Gastrocnemius medialis (tissue), 4 donors: ENCODE results near the gene TMEM17. TPM values are rescaled to one million over a fixed set of nuclear protein-coding genes. Genes with fewer than 3 reads are reported as not detected.
A peak's percentile ranks its signal among the peaks of the same experiment; 100 is the strongest.

Source experiments
- ATAC-seq, 2 donors: fragments of 150-250 bp; one replicate each; pipeline ENCODE4 v1.9.1; 2016
- DNase-seq, 2 donors: peaks; one replicate each; pipeline ENCODE4 v3.0.0-alpha.2; 2019
- H3K27ac ChIP-seq, 4 donors: fragments of 200-600 bp; sonication (generic); 1 replicate in 1 of 4; 2 replicates in 3 of 4; pipeline ENCODE4 v1.5.1; 2016 to 2018; ENCODE audit warnings: mild to moderate bottlenecking in 2 of 4, moderate library complexity in 1 of 4
- H3K27me3 ChIP-seq, 3 donors: fragments of 200-600 bp; sonication (generic) in 2 of 3; 1 replicate in 1 of 3; 2 replicates in 2 of 3; pipeline versions ENCODE4 v1.5.1 to v1.6.0; 2016 to 2019; ENCODE audit warnings: mild to moderate bottlenecking in 1 of 3, moderate library complexity in 1 of 3
- H3K36me3 ChIP-seq, 2 donors: fragments of 200-600 bp; sonication (generic) in 1 of 2; one replicate each; pipeline ENCODE4 v1.5.1; 2017 to 2018
- H3K4me1 ChIP-seq, 2 donors: fragments of 200-600 bp; sonication (generic) in 1 of 2; one replicate each; pipeline ENCODE4 v1.5.1; 2016 to 2017; ENCODE audit warnings: mild to moderate bottlenecking in 2 of 2
- H3K4me3 ChIP-seq, 4 donors: fragments of 200-600 bp; sonication (generic) in 3 of 4; 1 replicate in 1 of 4; 2 replicates in 3 of 4; pipeline ENCODE4 v1.5.1; 2016 to 2019; ENCODE audit warnings: mild to moderate bottlenecking in 2 of 4
- H3K9me3 ChIP-seq, 3 donors: fragments of 200-600 bp; sonication (generic) in 2 of 3; 1 replicate in 1 of 3; 2 replicates in 2 of 3; pipeline ENCODE4 v1.5.1; 2016 to 2019
- POLR2A ChIP-seq, 2 donors: fragments of 450-650 bp; IDR thresholded peaks; one replicate each; pipeline ENCODE4 v1.6.1; 2017; ENCODE audit warnings: antibody characterized with exemption in 2 of 2, mild to moderate bottlenecking in 2 of 2, moderate library complexity in 2 of 2
- in situ Hi-C, 4 donors: fragments of 200-750 bp; cut with MboI; loops; one replicate each; pipeline versions ENCODE4 v1.15.0 to v1.8.0; 2017; ENCODE audit warnings: low sequenced_read_pairs in 4 of 4
- intact Hi-C: fragments of 100-400 bp; cut with DNase I; formaldehyde crosslinking; loops from one replicate; pipeline ENCODE4 v1.15.1; 2023; ENCODE audit warnings: low total_unique reads
- total RNA-seq, 4 donors: library from RNA; depleted of rRNA; stranded (reverse); fragments of >200 nt; gene quantifications; one replicate each; pipeline versions ENCODE4 v1.1.0 to v1.2.3, GENCODE V29; 2016
- TF ChIP-seq, protein P1 (sequence below), 5 experiments: fragments of 450-650 bp in 3 of 5; fragments of 200-600 bp in 2 of 5; sonication (generic) in 2 of 5; IDR thresholded peaks in 4 of 5; conservative IDR thresholded peaks in 1 of 5; 1 replicate in 4 of 5; 2 replicates in 1 of 5; pipeline ENCODE4 v1.5.1; 2016 to 2019; ENCODE audit warnings: antibody characterized with exemption in 5 of 5, mild to moderate bottlenecking in 3 of 5, moderate library complexity in 3 of 5

Gene TMEM17
- total RNA-seq, 4 donors from 2014 or later, result 0.15 to 1.8 (median 0.51) TPM

DNA sequence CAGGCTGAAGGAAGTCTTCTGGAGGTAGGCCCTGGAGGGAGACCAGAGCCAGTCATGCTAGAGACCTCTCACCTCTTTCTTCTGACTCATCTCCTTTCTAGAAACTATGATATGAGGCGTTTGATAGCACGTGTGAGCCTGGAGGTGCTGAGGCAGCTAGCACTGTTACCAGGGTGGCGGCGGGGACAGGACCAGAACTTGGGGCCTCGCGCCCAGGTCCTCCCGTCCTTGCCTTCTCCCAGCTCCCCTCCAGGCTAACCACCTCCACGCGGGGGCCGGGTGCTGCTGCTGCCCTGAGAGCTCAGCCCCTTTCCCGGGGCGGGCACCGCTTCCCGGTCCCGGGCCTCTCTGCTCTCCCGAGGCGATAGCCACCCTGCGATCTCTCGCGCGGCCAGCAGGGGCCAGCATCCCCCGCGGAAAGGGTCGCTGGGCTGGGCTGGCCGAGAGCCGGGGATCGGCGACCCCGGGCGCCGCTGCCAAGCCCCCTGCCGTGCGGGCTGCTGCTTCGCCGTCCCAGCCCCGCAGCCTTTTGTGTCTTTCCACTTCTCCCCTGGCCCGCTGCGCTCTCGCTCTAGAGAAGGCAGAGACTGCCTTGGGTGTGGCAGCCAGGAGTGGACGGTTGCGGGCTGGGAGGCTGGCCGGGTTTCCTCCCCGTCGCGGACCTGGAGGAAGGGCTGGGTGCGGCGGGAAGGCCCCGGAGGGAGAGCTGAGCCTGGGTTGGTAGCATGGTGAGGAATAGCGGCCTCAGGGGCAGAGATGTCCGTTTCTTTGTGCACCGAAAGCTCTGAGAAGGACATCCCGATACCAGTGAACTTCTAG, 49.1 kb downstream of the TMEM17 start:
- Histone ChIP-seq H3K27me3 (no peaks in the 10 kb centered on the region), H3K36me3 (no peaks in the 10 kb centered on the region), H3K4me1 (peaks cover 3 to 7% of the 10 kb centered on the region in 2 donors), H3K9me3 (no peaks in the 10 kb centered on the region), H3K4me3 (peak overlapping the region; percentile 63 to 99 (median 75)), H3K27ac (peak overlapping the region; percentile 50 to 73 (median 58))
- ATAC-seq (peak; percentile 73 to 84), DNase-seq (peak; percentile 12 to 25)
- in situ Hi-C loops (loop anchor here in 2 of 4 donors (5.0 kb wide), 2 partner anchors 315 to 320 kb away; no protein-coding TSS in a partner anchor), intact Hi-C loops (loop anchor here (1.0 to 10.0 kb wide), 3 partner anchors 50 to 318 kb away; partner anchors contain the start of genes EHBP1 and TMEM17)
- no peak for TF ChIP-seq POLR2A (IDR thresholded peaks at IDR 0.05)
- TF ChIP-seq, protein P1, sequence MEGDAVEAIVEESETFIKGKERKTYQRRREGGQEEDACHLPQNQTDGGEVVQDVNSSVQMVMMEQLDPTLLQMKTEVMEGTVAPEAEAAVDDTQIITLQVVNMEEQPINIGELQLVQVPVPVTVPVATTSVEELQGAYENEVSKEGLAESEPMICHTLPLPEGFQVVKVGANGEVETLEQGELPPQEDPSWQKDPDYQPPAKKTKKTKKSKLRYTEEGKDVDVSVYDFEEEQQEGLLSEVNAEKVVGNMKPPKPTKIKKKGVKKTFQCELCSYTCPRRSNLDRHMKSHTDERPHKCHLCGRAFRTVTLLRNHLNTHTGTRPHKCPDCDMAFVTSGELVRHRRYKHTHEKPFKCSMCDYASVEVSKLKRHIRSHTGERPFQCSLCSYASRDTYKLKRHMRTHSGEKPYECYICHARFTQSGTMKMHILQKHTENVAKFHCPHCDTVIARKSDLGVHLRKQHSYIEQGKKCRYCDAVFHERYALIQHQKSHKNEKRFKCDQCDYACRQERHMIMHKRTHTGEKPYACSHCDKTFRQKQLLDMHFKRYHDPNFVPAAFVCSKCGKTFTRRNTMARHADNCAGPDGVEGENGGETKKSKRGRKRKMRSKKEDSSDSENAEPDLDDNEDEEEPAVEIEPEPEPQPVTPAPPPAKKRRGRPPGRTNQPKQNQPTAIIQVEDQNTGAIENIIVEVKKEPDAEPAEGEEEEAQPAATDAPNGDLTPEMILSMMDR (IDR thresholded peaks at IDR 0.05 in 4 of 5, conservative IDR thresholded peaks at IDR 0.05 in 1 of 5), result peak; percentile 89 to 99 (median 97)

DNA sequence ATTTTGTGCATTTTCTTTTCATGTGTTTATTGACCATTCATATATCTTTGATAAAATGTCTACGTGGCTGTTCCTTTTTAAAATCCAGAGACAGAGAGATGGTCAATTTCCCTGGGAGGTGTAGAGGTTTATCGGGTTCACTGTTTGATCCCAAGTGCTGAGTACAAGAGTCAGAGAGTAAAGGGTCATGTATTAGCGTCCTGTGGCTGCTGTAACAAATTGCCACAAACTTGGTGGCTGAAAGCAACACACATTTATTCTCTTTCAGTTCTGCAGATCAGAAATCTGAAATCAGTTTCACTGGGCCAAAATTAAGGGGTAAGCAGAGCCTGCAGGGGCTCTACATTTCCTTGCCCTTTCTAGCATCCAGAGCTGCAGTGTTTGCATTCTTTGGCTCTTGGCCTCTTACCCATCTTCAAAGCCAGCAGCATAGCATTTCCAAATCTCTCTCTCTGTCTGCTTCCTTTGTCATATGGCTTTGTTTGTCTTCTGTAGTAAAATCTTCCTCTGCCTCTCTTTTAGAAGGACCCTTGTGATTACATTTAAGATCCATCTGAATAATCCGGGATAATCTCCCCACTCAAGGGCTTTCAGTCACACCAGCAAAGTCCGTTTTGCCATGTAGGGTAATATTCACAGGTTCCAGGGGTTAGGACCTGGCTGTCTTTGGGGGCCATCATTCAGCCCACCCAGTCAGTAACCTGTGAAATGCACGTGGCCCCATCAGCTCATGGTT, 49.9 kb downstream of the TMEM17 start:
- H3K36me3 ChIP-seq, result no peaks in the 10 kb centered on the region
- no peaks in the 10 kb centered on the region for H3K9me3 ChIP-seq
- TF ChIP-seq, protein P1 (IDR thresholded peaks at IDR 0.05 in 4 of 5, conservative IDR thresholded peaks at IDR 0.05 in 1 of 5), result no peak
- no peak for TF ChIP-seq POLR2A (IDR thresholded peaks at IDR 0.05)
- H3K27me3 ChIP-seq, result no peaks in the 10 kb centered on the region
- H3K4me3 ChIP-seq, result no peak overlapping the region
- no peak overlapping the region for H3K27ac ChIP-seq
- in situ Hi-C loops (loop anchor here in 2 of 4 donors (5.0 kb wide), 2 partner anchors 316 to 321 kb away; no protein-coding TSS in a partner anchor), intact Hi-C loops (loop anchor here (5.0 to 10.0 kb wide), 2 partner anchors 51 to 249 kb away; partner anchors contain the start of genes EHBP1 and TMEM17)
- H3K4me1 ChIP-seq, result peaks cover 3 to 7% of the 10 kb centered on the region in 2 donors
- ATAC-seq, result no peak
- no peak for DNase-seq

DNA sequence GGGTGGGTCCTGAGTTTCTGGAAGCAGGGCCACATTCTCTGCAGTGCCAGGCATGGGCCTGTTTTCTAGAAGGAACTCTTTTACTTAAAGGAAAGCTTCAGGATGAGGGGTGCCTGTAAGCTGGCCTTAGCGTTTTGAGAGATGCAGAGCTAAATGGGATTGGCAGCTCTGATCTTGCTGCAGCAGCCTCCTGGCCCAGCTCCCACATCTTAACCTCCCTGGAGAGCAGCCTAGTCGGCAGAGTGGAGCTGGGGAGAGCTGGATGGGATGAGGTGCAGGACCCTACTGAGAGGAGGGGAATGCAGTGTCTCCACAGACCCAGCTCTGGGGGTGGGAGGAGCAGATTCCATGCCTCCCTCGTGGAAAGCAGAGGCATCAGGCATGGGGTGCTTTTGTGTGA, 52.0 kb downstream of the TMEM17 start:
- in situ Hi-C loops (loop anchor here in 2 of 4 donors (5.0 kb wide), 2 partner anchors 318 to 323 kb away; no protein-coding TSS in a partner anchor), intact Hi-C loops (loop anchor here (10.0 kb wide), 1 partner anchor 251 kb away; the partner anchor contains the start of gene EHBP1)
- Histone ChIP-seq H3K36me3 (no peaks in the 10 kb centered on the region), H3K27me3 (no peaks in the 10 kb centered on the region), H3K4me3 (no peak overlapping the region), H3K9me3 (no peaks in the 10 kb centered on the region), H3K4me1 (peaks cover 3 to 7% of the 10 kb centered on the region in 2 donors), H3K27ac (no peak overlapping the region)
- TF ChIP-seq, protein P1 (IDR thresholded peaks at IDR 0.05 in 4 of 5, conservative IDR thresholded peaks at IDR 0.05 in 1 of 5), result no peak
- no peak for TF ChIP-seq POLR2A (IDR thresholded peaks at IDR 0.05)
- ATAC-seq (no peak), DNase-seq (no peak)

DNA sequence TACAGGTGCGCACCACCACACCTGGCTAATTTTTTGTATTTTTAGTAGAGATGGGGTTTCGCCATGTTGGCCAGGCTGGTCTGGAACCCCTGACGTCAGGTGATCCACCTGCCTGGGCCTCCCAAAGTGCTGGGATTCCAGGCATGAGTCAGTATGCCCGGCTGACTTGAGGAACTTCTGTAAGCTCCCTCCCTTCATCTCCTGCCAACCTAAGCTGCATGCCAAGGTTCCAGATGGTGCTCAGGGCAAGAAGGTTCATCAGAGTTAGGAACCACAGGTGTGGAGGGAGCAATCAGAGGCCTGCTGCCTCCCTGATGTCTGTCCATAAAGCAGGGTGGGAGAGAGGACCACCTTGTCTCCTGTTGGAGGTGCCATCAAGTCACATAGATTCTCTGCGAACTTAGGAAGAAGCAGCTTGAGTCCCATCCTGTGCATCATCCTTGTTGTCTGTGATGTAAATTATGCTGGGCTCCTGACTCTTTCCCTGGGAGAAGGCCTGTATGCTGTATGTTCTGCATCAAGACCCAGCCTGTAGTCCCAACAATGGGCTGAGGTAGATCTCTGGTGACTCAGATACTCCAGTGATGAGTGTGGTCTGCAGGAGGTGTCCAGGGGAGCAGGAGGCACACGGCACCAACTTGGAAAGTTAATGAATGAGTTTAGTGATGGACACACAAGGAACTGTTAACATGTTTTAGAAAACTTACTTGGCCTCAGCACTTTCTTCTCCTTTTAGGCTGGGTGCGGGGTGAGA, 53.1 kb downstream of the TMEM17 start:
- intact Hi-C loops, result loop anchor here (10.0 kb wide), 1 partner anchor 252 kb away; the partner anchor contains the start of gene EHBP1
- in situ Hi-C loops, result loop anchor here in 2 of 4 donors (5.0 kb wide), 2 partner anchors 319 to 324 kb away; no protein-coding TSS in a partner anchor
- Histone ChIP-seq H3K9me3 (no peaks in the 10 kb centered on the region), H3K27ac (no peak overlapping the region), H3K4me3 (no peak overlapping the region), H3K36me3 (no peaks in the 10 kb centered on the region), H3K27me3 (no peaks in the 10 kb centered on the region), H3K4me1 (peaks cover 3 to 7% of the 10 kb centered on the region in 2 donors)
- DNase-seq (no peak), ATAC-seq (no peak)
- TF ChIP-seq POLR2A (IDR thresholded peaks at IDR 0.05), result no peak
- TF ChIP-seq, protein P1 (IDR thresholded peaks at IDR 0.05 in 4 of 5, conservative IDR thresholded peaks at IDR 0.05 in 1 of 5), result no peak
